AG09319 (cell line): ENCODE measurements around the gene CFAP210.

Experiments used
- DNase-seq: peaks from one replicate; pipeline ENCODE4 v3.0.0-alpha.2; 2010; ENCODE audit warnings: low read depth; ENCODE audit errors: extremely low read depth
- CTCF ChIP-seq: IDR thresholded peaks from 2 replicates; pipeline ENCODE4 v1.5.1; 2011; ENCODE audit warnings: low read depth, mild to moderate bottlenecking, inconsistent platforms, low read length, moderate library complexity

CFAP210 gene

GRCh38 chr2:169732583-169733358, 38.6 kb upstream of the CFAP210 start:
- DNase-seq = no peak
- no peak for TF ChIP-seq CTCF

GRCh38 chr2:169732075-169732474, 37.9 kb upstream of the CFAP210 start:
- no peak for TF ChIP-seq CTCF
- DNase-seq = no peak

GRCh38 chr2:169729274-169729605, 35.0 kb upstream of the CFAP210 start:
- DNase-seq = no peak
- TF ChIP-seq CTCF = no peak

- DNase-seq = no peak
- TF ChIP-seq CTCF = no peak
These were observed 32.9 kb upstream of the CFAP210 start for GRCh38 chr2:169727065-169727464.

- TF ChIP-seq CTCF = no peak
- DNase-seq = no peak
These were observed 26.8 kb upstream of the CFAP210 start for GRCh38 chr2:169721016-169721415.

- no peak for DNase-seq
- no peak for TF ChIP-seq CTCF
These were observed 24.8 kb upstream of the CFAP210 start for GRCh38 chr2:169718930-169719504.

- DNase-seq = no peak
- no peak for TF ChIP-seq CTCF
These were observed 23.5 kb upstream of the CFAP210 start for GRCh38 chr2:169717691-169718063.
